SW 1271 (cell line): ENCODE data around the gene BCL6B.
A peak's percentile ranks its signal among the peaks of the same experiment; 100 is the strongest.
"Not testable (repeated sequence)": the region's sequence is repeated elsewhere in the genome, so short reads cannot be mapped to it uniquely, and the experiment has no call there.

Experiments
- DNase-seq, 2 experiments: peaks; one replicate each; lab custom pipeline; 2025; lab: John Stamatoyannopoulos, UW

BCL6B gene

GRCh38 chr17:7027335-7027734 lies 4.5 kb downstream of the BCL6B start:
- no peak for DNase-seq

GRCh38 chr17:7029096-7029495 lies 6.2 kb downstream of the BCL6B start:
- no peak for DNase-seq

GRCh38 chr17:7029659-7030058 lies 6.8 kb downstream of the BCL6B start:
- no peak for DNase-seq

GRCh38 chr17:7034955-7035590 lies 12.2 kb downstream of the BCL6B start:
- DNase-seq: peak in 1 of 2 experiments; percentile 55

- peak; percentile 91 to 98 for DNase-seq
Observed at GRCh38 chr17:7035591-7036368, 12.9 kb downstream of the BCL6B start, which contains the start of gene SLC16A13. SLC16A13 (plus strand) TSS chr17:7036015; CDS start chr17:7036383, 368 bp downstream.

- DNase-seq: no peak
Observed at GRCh38 chr17:7038025-7038862, 15.4 kb downstream of the BCL6B start.

GRCh38 chr17:7039832-7040231 lies 17.0 kb downstream of the BCL6B start:
- no peak for DNase-seq

GRCh38 chr17:7041607-7042500 lies 19.0 kb downstream of the BCL6B start:
- no peak for DNase-seq

- no peak for DNase-seq
Observed at GRCh38 chr17:7042501-7043181, 19.8 kb downstream of the BCL6B start.

GRCh38 chr17:7043182-7043496 lies 20.3 kb downstream of the BCL6B start:
- DNase-seq: no peak

- no peak for DNase-seq
Observed at GRCh38 chr17:7043497-7044198, 20.8 kb downstream of the BCL6B start, which contains the start of gene SLC16A11. SLC16A11 (minus strand) TSS chr17:7044092; CDS start chr17:7043513, 579 bp downstream.

GRCh38 chr17:7045492-7046126 lies 22.8 kb downstream of the BCL6B start:
- DNase-seq: peak in 1 of 2 experiments; percentile 65

- DNase-seq: no peak
Observed at GRCh38 chr17:7046127-7046724, 23.4 kb downstream of the BCL6B start.

- not testable (repeated sequence) for DNase-seq
Observed at GRCh38 chr17:7046725-7047397, 24.0 kb downstream of the BCL6B start.

- no peak for DNase-seq
Observed at GRCh38 chr17:7047566-7047965, 24.7 kb downstream of the BCL6B start.

GRCh38 chr17:7048968-7049367 lies 26.1 kb downstream of the BCL6B start:
- DNase-seq: no peak

GRCh38 chr17:7050583-7050982 lies 27.7 kb downstream of the BCL6B start:
- DNase-seq: not testable (repeated sequence)

- peak in 1 of 2 experiments; percentile 7 for DNase-seq
Observed at GRCh38 chr17:7056386-7056785, 33.5 kb downstream of the BCL6B start.
